ENCODE data around the gene PROX1. TPM values are rescaled to one million over a fixed set of nuclear protein-coding genes. Genes with fewer than 3 reads are reported as not detected.

The PROX1 gene
- total and polyA plus RNA-seq, 4 donors = 4.3 to 14.8 (median 10.7) TPM

GRCh38 chr1:214006845-214007244 is 19.1 kb downstream of the PROX1 start:
- H3K4me3 ChIP-seq (ENCODE audit: low read depth, low read length) = no peak overlapping the region
- WGBS (ENCODE audit: insufficient coverage) = no CpG with 5 or more reads among the region's 3 CpGs
- H3K27ac ChIP-seq (ENCODE audit: low read depth, low read length) = no peak overlapping the region
- no peaks in the 10 kb centered on the region for H3K9me3 ChIP-seq (ENCODE audit: control insufficient read depth, insufficient read depth, low read length)
- no peaks in the 10 kb centered on the region for H3K27me3 ChIP-seq (ENCODE audit: control insufficient read depth, insufficient read depth, low read length)
- DNase-seq (ENCODE audit: low read depth in 4 of 6, low spot score in 6 of 6) = no peak
- peaks cover 15% of the 10 kb centered on the region for H3K4me1 ChIP-seq (ENCODE audit: control insufficient read depth, insufficient read depth, low read length)
- no peaks in the 10 kb centered on the region for H3K36me3 ChIP-seq (ENCODE audit: control insufficient read depth, insufficient read depth, low read length)

- Histone ChIP-seq H3K4me3 (ENCODE audit: low read depth, low read length) (no peak overlapping the region), H3K27ac (ENCODE audit: low read depth, low read length) (no peak overlapping the region), H3K27me3 (ENCODE audit: control insufficient read depth, insufficient read depth, low read length) (no peaks in the 10 kb centered on the region), H3K4me1 (ENCODE audit: control insufficient read depth, insufficient read depth, low read length) (peaks cover 10% of the 10 kb centered on the region), H3K36me3 (ENCODE audit: control insufficient read depth, insufficient read depth, low read length) (no peaks in the 10 kb centered on the region), H3K9me3 (ENCODE audit: control insufficient read depth, insufficient read depth, low read length) (no peaks in the 10 kb centered on the region)
- DNase-seq (ENCODE audit: low read depth in 4 of 6, low spot score in 6 of 6) = no peak
- WGBS (ENCODE audit: insufficient coverage) = 77% methylated on average over 3 of the region's 3 CpGs
Observed at GRCh38 chr1:214008347-214008746, 20.6 kb downstream of the PROX1 start.

- H3K36me3 ChIP-seq (ENCODE audit: control insufficient read depth, insufficient read depth, low read length) = peaks cover 3% of the 10 kb centered on the region
- no peaks in the 10 kb centered on the region for H3K27me3 ChIP-seq (ENCODE audit: control insufficient read depth, insufficient read depth, low read length)
- 37% methylated on average over 2 of the region's 8 CpGs for WGBS (ENCODE audit: insufficient coverage)
- peaks cover 9% of the 10 kb centered on the region for H3K4me1 ChIP-seq (ENCODE audit: control insufficient read depth, insufficient read depth, low read length)
- H3K4me3 ChIP-seq (ENCODE audit: low read depth, low read length) = peak overlapping the region; percentile 0
- no peaks in the 10 kb centered on the region for H3K9me3 ChIP-seq (ENCODE audit: control insufficient read depth, insufficient read depth, low read length)
- no peak overlapping the region for H3K27ac ChIP-seq (ENCODE audit: low read depth, low read length)
- peak in 2 of 6 donors; percentile 52 to 90 for DNase-seq (ENCODE audit: low read depth in 4 of 6, low spot score in 6 of 6)
Observed at GRCh38 chr1:214008791-214009422, 21.1 kb downstream of the PROX1 start.

- no peak for DNase-seq (ENCODE audit: low read depth in 4 of 6, low spot score in 6 of 6)
- Histone ChIP-seq H3K9me3 (ENCODE audit: control insufficient read depth, insufficient read depth, low read length) (no peaks in the 10 kb centered on the region), H3K27ac (ENCODE audit: low read depth, low read length) (no peak overlapping the region), H3K36me3 (ENCODE audit: control insufficient read depth, insufficient read depth, low read length) (peaks cover 3% of the 10 kb centered on the region), H3K4me1 (ENCODE audit: control insufficient read depth, insufficient read depth, low read length) (peaks cover 7% of the 10 kb centered on the region), H3K27me3 (ENCODE audit: control insufficient read depth, insufficient read depth, low read length) (no peaks in the 10 kb centered on the region), H3K4me3 (ENCODE audit: low read depth, low read length) (peak overlapping the region; percentile 0)
- WGBS (ENCODE audit: insufficient coverage) = 42% methylated on average over 8 of the region's 14 CpGs
Observed at GRCh38 chr1:214009423-214010196, 21.8 kb downstream of the PROX1 start.

- DNase-seq (ENCODE audit: low read depth in 4 of 6, low spot score in 6 of 6) = no peak
- no peaks in the 10 kb centered on the region for H3K9me3 ChIP-seq (ENCODE audit: control insufficient read depth, insufficient read depth, low read length)
- no peak overlapping the region for H3K27ac ChIP-seq (ENCODE audit: low read depth, low read length)
- 43% methylated on average over 1 of the region's 1 CpG for WGBS (ENCODE audit: insufficient coverage)
- H3K4me3 ChIP-seq (ENCODE audit: low read depth, low read length) = no peak overlapping the region
- H3K4me1 ChIP-seq (ENCODE audit: control insufficient read depth, insufficient read depth, low read length) = peaks cover 7% of the 10 kb centered on the region
- H3K36me3 ChIP-seq (ENCODE audit: control insufficient read depth, insufficient read depth, low read length) = peaks cover 3% of the 10 kb centered on the region
- no peaks in the 10 kb centered on the region for H3K27me3 ChIP-seq (ENCODE audit: control insufficient read depth, insufficient read depth, low read length)
Observed at GRCh38 chr1:214010197-214010573, 22.4 kb downstream of the PROX1 start.

GRCh38 chr1:214010717-214011116 is 22.9 kb downstream of the PROX1 start:
- Histone ChIP-seq H3K9me3 (ENCODE audit: control insufficient read depth, insufficient read depth, low read length) (no peaks in the 10 kb centered on the region), H3K27ac (ENCODE audit: low read depth, low read length) (no peak overlapping the region)

GRCh38 chr1:214012418-214012817 is 24.6 kb downstream of the PROX1 start:
- peaks cover 7% of the 10 kb centered on the region for H3K4me1 ChIP-seq (ENCODE audit: control insufficient read depth, insufficient read depth, low read length)
- 0% methylated on average over 1 of the region's 2 CpGs for WGBS (ENCODE audit: insufficient coverage)
- H3K36me3 ChIP-seq (ENCODE audit: control insufficient read depth, insufficient read depth, low read length) = peaks cover 3% of the 10 kb centered on the region
- H3K27me3 ChIP-seq (ENCODE audit: control insufficient read depth, insufficient read depth, low read length) = no peaks in the 10 kb centered on the region
- H3K27ac ChIP-seq (ENCODE audit: low read depth, low read length) = no peak overlapping the region
- no peak for DNase-seq (ENCODE audit: low read depth in 4 of 6, low spot score in 6 of 6)
- no peak overlapping the region for H3K4me3 ChIP-seq (ENCODE audit: low read depth, low read length)
- H3K9me3 ChIP-seq (ENCODE audit: control insufficient read depth, insufficient read depth, low read length) = no peaks in the 10 kb centered on the region

More at GRCh38 chr1:214010717-214011116, 22.9 kb downstream of the PROX1 start:
- peaks cover 7% of the 10 kb centered on the region for H3K4me1 ChIP-seq (ENCODE audit: control insufficient read depth, insufficient read depth, low read length)
- H3K36me3 ChIP-seq (ENCODE audit: control insufficient read depth, insufficient read depth, low read length) = peaks cover 3% of the 10 kb centered on the region
- DNase-seq (ENCODE audit: low read depth in 4 of 6, low spot score in 6 of 6) = no peak
- WGBS (ENCODE audit: insufficient coverage) = 100% methylated on average over 1 of the region's 2 CpGs
- H3K27me3 ChIP-seq (ENCODE audit: control insufficient read depth, insufficient read depth, low read length) = no peaks in the 10 kb centered on the region
- no peak overlapping the region for H3K4me3 ChIP-seq (ENCODE audit: low read depth, low read length)

- no peaks in the 10 kb centered on the region for H3K27me3 ChIP-seq (ENCODE audit: control insufficient read depth, insufficient read depth, low read length)
- no peak overlapping the region for H3K27ac ChIP-seq (ENCODE audit: low read depth, low read length)
- WGBS (ENCODE audit: insufficient coverage) = 94% methylated on average over 13 of the region's 15 CpGs
- no peak for DNase-seq (ENCODE audit: low read depth in 4 of 6, low spot score in 6 of 6)
- peaks cover 2% of the 10 kb centered on the region for H3K4me1 ChIP-seq (ENCODE audit: control insufficient read depth, insufficient read depth, low read length)
- H3K4me3 ChIP-seq (ENCODE audit: low read depth, low read length) = no peak overlapping the region
- H3K9me3 ChIP-seq (ENCODE audit: control insufficient read depth, insufficient read depth, low read length) = no peaks in the 10 kb centered on the region
- H3K36me3 ChIP-seq (ENCODE audit: control insufficient read depth, insufficient read depth, low read length) = peaks cover 3% of the 10 kb centered on the region
Observed at GRCh38 chr1:214013614-214014377, 26.0 kb downstream of the PROX1 start.

- no peak overlapping the region for H3K27ac ChIP-seq (ENCODE audit: low read depth, low read length)
- no peaks in the 10 kb centered on the region for H3K27me3 ChIP-seq (ENCODE audit: control insufficient read depth, insufficient read depth, low read length)
- H3K4me3 ChIP-seq (ENCODE audit: low read depth, low read length) = no peak overlapping the region
- DNase-seq (ENCODE audit: low read depth in 4 of 6, low spot score in 6 of 6) = no peak
- no peaks in the 10 kb centered on the region for H3K9me3 ChIP-seq (ENCODE audit: control insufficient read depth, insufficient read depth, low read length)
- peaks cover 5% of the 10 kb centered on the region for H3K4me1 ChIP-seq (ENCODE audit: control insufficient read depth, insufficient read depth, low read length)
- WGBS (ENCODE audit: insufficient coverage) = 88% methylated on average over 1 of the region's 4 CpGs
- H3K36me3 ChIP-seq (ENCODE audit: control insufficient read depth, insufficient read depth, low read length) = peaks cover 3% of the 10 kb centered on the region
Observed at GRCh38 chr1:214014730-214015129, 27.0 kb downstream of the PROX1 start.

Measured in spinal cord (tissue), 10 donors.